ENCODE measurements around the gene METTL13.

Gene METTL13

GRCh38 chr1:171743081-171743870, 38.2 kb upstream of the METTL13 start:
- no peak for TF ChIP-seq CTCF (IDR thresholded peaks at IDR 0.05; ENCODE audit: poor library complexity, severe bottlenecking)
- no peak for DNase-seq (ENCODE audit: low spot score)
- no peaks in the 10 kb centered on the region for H3K27me3 ChIP-seq (ENCODE audit: insufficient read depth, poor library complexity, severe bottlenecking)
- no peaks in the 10 kb centered on the region for H3K9me3 ChIP-seq (ENCODE audit: severe bottlenecking)
- peak; percentile 39; the same call in 2 of the 3 replicates for ATAC-seq (ENCODE audit: low read depth)
- H3K4me1 ChIP-seq (ENCODE audit: insufficient read depth, poor library complexity, severe bottlenecking), result peaks cover 24% of the 10 kb centered on the region
- peaks cover 3% of the 10 kb centered on the region; the same call in 1 of the 2 replicates for H3K36me3 ChIP-seq (ENCODE audit: low read depth)
- H3K27ac ChIP-seq (ENCODE audit: poor library complexity, severe bottlenecking), result peak overlapping the region; percentile 86
- H3K4me3 ChIP-seq (ENCODE audit: severe bottlenecking), result peak overlapping the region; percentile 81

- no peak overlapping the region for H3K27ac ChIP-seq (ENCODE audit: poor library complexity, severe bottlenecking)
- H3K4me1 ChIP-seq (ENCODE audit: insufficient read depth, poor library complexity, severe bottlenecking), result peaks cover 15% of the 10 kb centered on the region
- H3K4me3 ChIP-seq (ENCODE audit: severe bottlenecking), result no peak overlapping the region
- H3K36me3 ChIP-seq (ENCODE audit: low read depth), result no peaks in the 10 kb centered on the region
- ATAC-seq (ENCODE audit: low read depth) (no peak), DNase-seq (ENCODE audit: low spot score) (no peak)
- TF ChIP-seq CTCF (IDR thresholded peaks at IDR 0.05; ENCODE audit: poor library complexity, severe bottlenecking), result no peak
- no peaks in the 10 kb centered on the region for H3K27me3 ChIP-seq (ENCODE audit: insufficient read depth, poor library complexity, severe bottlenecking)
- H3K9me3 ChIP-seq (ENCODE audit: severe bottlenecking), result no peaks in the 10 kb centered on the region
Observed at GRCh38 chr1:171744986-171745385, 36.5 kb upstream of the METTL13 start.

- H3K27me3 ChIP-seq (ENCODE audit: insufficient read depth, poor library complexity, severe bottlenecking), result no peaks in the 10 kb centered on the region
- TF ChIP-seq CTCF (IDR thresholded peaks at IDR 0.05; ENCODE audit: poor library complexity, severe bottlenecking), result no peak
- ATAC-seq (ENCODE audit: low read depth), result no peak
Observed at GRCh38 chr1:171748651-171749050, 32.8 kb upstream of the METTL13 start.

GRCh38 chr1:171751221-171751620, 30.2 kb upstream of the METTL13 start:
- TF ChIP-seq CTCF (IDR thresholded peaks at IDR 0.05; ENCODE audit: poor library complexity, severe bottlenecking), result no peak
- DNase-seq (ENCODE audit: low spot score), result no peak
- H3K27ac ChIP-seq (ENCODE audit: poor library complexity, severe bottlenecking), result no peak overlapping the region

More at GRCh38 chr1:171748651-171749050, 32.8 kb upstream of the METTL13 start:
- peaks cover under 1% of the 10 kb centered on the region for H3K4me1 ChIP-seq (ENCODE audit: insufficient read depth, poor library complexity, severe bottlenecking)
- no peak overlapping the region for H3K27ac ChIP-seq (ENCODE audit: poor library complexity, severe bottlenecking)
- DNase-seq (ENCODE audit: low spot score), result no peak
- H3K4me3 ChIP-seq (ENCODE audit: severe bottlenecking), result no peak overlapping the region
- H3K36me3 ChIP-seq (ENCODE audit: low read depth), result no peaks in the 10 kb centered on the region
- H3K9me3 ChIP-seq (ENCODE audit: severe bottlenecking), result no peaks in the 10 kb centered on the region

GRCh38 chr1:171753182-171753581, 28.3 kb upstream of the METTL13 start:
- Histone ChIP-seq H3K27me3 (ENCODE audit: insufficient read depth, poor library complexity, severe bottlenecking) (no peaks in the 10 kb centered on the region), H3K9me3 (ENCODE audit: severe bottlenecking) (no peaks in the 10 kb centered on the region), H3K27ac (ENCODE audit: poor library complexity, severe bottlenecking) (no peak overlapping the region), H3K36me3 (ENCODE audit: low read depth) (no peaks in the 10 kb centered on the region), H3K4me3 (ENCODE audit: severe bottlenecking) (no peak overlapping the region), H3K4me1 (ENCODE audit: insufficient read depth, poor library complexity, severe bottlenecking) (peaks cover 8% of the 10 kb centered on the region)
- ATAC-seq (ENCODE audit: low read depth) (no peak), DNase-seq (ENCODE audit: low spot score) (no peak)
- TF ChIP-seq CTCF (IDR thresholded peaks at IDR 0.05; ENCODE audit: poor library complexity, severe bottlenecking), result no peak

More at GRCh38 chr1:171751221-171751620, 30.2 kb upstream of the METTL13 start:
- Histone ChIP-seq H3K27me3 (ENCODE audit: insufficient read depth, poor library complexity, severe bottlenecking) (no peaks in the 10 kb centered on the region), H3K4me3 (ENCODE audit: severe bottlenecking) (no peak overlapping the region), H3K9me3 (ENCODE audit: severe bottlenecking) (no peaks in the 10 kb centered on the region), H3K4me1 (ENCODE audit: insufficient read depth, poor library complexity, severe bottlenecking) (peaks cover 8% of the 10 kb centered on the region), H3K36me3 (ENCODE audit: low read depth) (no peaks in the 10 kb centered on the region)
- ATAC-seq (ENCODE audit: low read depth), result no peak

All from RWPE2 (cell line).